DND-41 (cell line): ENCODE data around the gene GUCY1A1.

Experiments
- ATAC-seq: fragments of 200-7000 bp; cut with Tn5 transposase; 3 replicates; pipeline ENCODE4 v1.9.1; 2021; ENCODE audit warnings: low read depth; ENCODE audit not compliant: insufficient read depth
- DNase-seq: peaks from one replicate; pipeline ENCODE4 v3.0.0-alpha.2; 2020
- H2AFZ ChIP-seq: 2 replicates; pipeline ENCODE4 v1.6.0; 2012; ENCODE audit warnings: low read depth, low read length
- H3K27ac ChIP-seq: 2 replicates; pipeline ENCODE4 v1.5.1; 2012; ENCODE audit warnings: low read length, inconsistent platforms
- H3K27me3 ChIP-seq: fragments of 200-600 bp; sonication (generic); 2 replicates; pipeline ENCODE4 v1.6.0; 2012; ENCODE audit warnings: low read length, mild to moderate bottlenecking, inconsistent platforms; ENCODE audit not compliant: insufficient read depth, poor library complexity
- H3K36me3 ChIP-seq: 2 replicates; pipeline ENCODE4 v1.5.1; 2012; ENCODE audit warnings: low read length, inconsistent platforms; ENCODE audit not compliant: insufficient read depth
- H3K4me1 ChIP-seq: 2 replicates; pipeline ENCODE4 v1.5.1; 2012; ENCODE audit warnings: mild to moderate bottlenecking, low read length; ENCODE audit not compliant: insufficient read depth
- H3K4me2 ChIP-seq: 2 replicates; pipeline ENCODE4 v1.6.0; 2012; ENCODE audit warnings: mild to moderate bottlenecking, moderate library complexity, low read length, inconsistent platforms; ENCODE audit not compliant: insufficient read depth
- H3K4me3 ChIP-seq, 2 experiments: fragments of 200-600 bp in 1 of 2; shearing (Covaris generic) in 1 of 2; 2 replicates each; pipeline ENCODE4 v1.5.1; 2012 to 2016; ENCODE audit warnings: inconsistent platforms in 2 of 2, low read length in 2 of 2, mild to moderate bottlenecking in 2 of 2, low read depth in 1 of 2, moderate library complexity in 1 of 2
- H3K79me2 ChIP-seq: 2 replicates; pipeline ENCODE4 v1.6.0; 2012; ENCODE audit warnings: low read length, inconsistent platforms; ENCODE audit not compliant: insufficient read depth
- H3K9ac ChIP-seq: 2 replicates; pipeline ENCODE4 v1.6.0; 2012; ENCODE audit warnings: low read depth, mild to moderate bottlenecking, inconsistent platforms, low read length, moderate library complexity
- H3K9me3 ChIP-seq: 2 replicates; pipeline ENCODE4 v1.5.1; 2012; ENCODE audit warnings: low read length, moderate library complexity, mild to moderate bottlenecking, inconsistent platforms; ENCODE audit not compliant: insufficient read depth, severe bottlenecking
- H4K20me1 ChIP-seq: 2 replicates; pipeline ENCODE4 v1.6.0; 2012; ENCODE audit warnings: low read length; ENCODE audit not compliant: insufficient read depth
- EZH2 ChIP-seq: IDR thresholded peaks from 3 replicates; pipeline ENCODE4 v1.6.1; 2012; ENCODE audit warnings: borderline replicate concordance, low read depth, mild to moderate bottlenecking, moderate library complexity, low read length, inconsistent platforms; ENCODE audit not compliant: severe bottlenecking
- TF ChIP-seq, protein P1 (sequence below): IDR thresholded peaks from 2 replicates; pipeline ENCODE4 v1.5.1; 2012; ENCODE audit warnings: borderline replicate concordance, low read length, moderate library complexity, mild to moderate bottlenecking; ENCODE audit not compliant: poor library complexity, severe bottlenecking; ENCODE audit errors: extremely low read depth

GUCY1A1 gene

DNA sequence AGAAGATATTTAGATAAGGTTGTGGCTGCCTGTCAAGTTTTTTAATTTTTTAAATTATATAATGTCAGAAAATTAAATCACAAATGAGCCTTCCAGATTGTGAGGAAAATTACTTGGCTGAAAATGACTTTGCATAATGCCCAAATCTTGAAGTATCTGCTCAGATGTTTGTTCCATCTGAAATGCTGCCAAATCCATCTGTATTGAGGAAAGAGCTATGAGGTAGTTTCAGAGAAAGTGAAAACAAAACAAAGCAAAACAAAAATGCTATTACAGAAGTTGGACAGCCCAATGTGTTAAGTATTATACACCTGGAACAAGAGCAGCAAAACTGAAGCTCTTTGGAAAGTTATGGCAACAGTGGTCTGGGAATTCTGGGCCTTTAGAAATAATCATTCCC, 68.8 kb downstream of the GUCY1A1 start:
- no peak overlapping the region for H3K4me2 ChIP-seq
- H2AFZ ChIP-seq: no peak overlapping the region
- H3K27ac ChIP-seq: no peak overlapping the region
- ATAC-seq (no peak), DNase-seq (no peak)
- no peak overlapping the region for H3K9ac ChIP-seq
- H3K4me3 ChIP-seq: no peak overlapping the region
- no peaks in the 10 kb centered on the region for H3K36me3 ChIP-seq
- no peak for TF ChIP-seq EZH2
- TF ChIP-seq, protein P1, sequence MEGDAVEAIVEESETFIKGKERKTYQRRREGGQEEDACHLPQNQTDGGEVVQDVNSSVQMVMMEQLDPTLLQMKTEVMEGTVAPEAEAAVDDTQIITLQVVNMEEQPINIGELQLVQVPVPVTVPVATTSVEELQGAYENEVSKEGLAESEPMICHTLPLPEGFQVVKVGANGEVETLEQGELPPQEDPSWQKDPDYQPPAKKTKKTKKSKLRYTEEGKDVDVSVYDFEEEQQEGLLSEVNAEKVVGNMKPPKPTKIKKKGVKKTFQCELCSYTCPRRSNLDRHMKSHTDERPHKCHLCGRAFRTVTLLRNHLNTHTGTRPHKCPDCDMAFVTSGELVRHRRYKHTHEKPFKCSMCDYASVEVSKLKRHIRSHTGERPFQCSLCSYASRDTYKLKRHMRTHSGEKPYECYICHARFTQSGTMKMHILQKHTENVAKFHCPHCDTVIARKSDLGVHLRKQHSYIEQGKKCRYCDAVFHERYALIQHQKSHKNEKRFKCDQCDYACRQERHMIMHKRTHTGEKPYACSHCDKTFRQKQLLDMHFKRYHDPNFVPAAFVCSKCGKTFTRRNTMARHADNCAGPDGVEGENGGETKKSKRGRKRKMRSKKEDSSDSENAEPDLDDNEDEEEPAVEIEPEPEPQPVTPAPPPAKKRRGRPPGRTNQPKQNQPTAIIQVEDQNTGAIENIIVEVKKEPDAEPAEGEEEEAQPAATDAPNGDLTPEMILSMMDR: no peak
- no peaks in the 10 kb centered on the region for H3K9me3 ChIP-seq
- H3K79me2 ChIP-seq: no peaks in the 10 kb centered on the region
- H4K20me1 ChIP-seq: no peaks in the 10 kb centered on the region
- H3K27me3 ChIP-seq: no peaks in the 10 kb centered on the region
- no peaks in the 10 kb centered on the region for H3K4me1 ChIP-seq

DNA sequence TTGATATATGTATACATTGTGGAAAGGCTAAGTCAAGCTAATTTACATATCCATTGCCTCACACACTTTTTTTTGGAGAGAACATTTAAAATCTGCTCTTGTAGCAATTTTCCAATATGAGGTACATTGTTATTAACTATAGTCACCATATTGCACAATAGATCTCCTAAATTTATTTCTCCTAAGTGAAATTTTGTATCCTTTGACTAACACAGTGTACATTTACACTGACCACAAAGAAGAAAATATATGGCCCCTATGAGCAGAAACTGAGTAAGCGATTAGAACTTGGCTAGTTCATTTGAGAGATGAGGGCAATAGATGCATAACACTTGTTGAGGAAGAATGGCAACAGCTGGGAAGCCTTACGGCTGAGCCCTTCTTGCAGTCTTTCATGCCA, 71.9 kb downstream of the GUCY1A1 start:
- DNase-seq (no peak), ATAC-seq (no peak)
- Histone ChIP-seq H3K27me3 (no peaks in the 10 kb centered on the region), H3K9me3 (no peaks in the 10 kb centered on the region), H3K4me2 (no peak overlapping the region), H4K20me1 (no peaks in the 10 kb centered on the region), H3K9ac (no peak overlapping the region), H3K4me3 (no peak overlapping the region), H2AFZ (no peak overlapping the region), H3K27ac (no peak overlapping the region), H3K4me1 (no peaks in the 10 kb centered on the region), H3K36me3 (no peaks in the 10 kb centered on the region), H3K79me2 (no peaks in the 10 kb centered on the region)
- TF ChIP-seq, protein P1: no peak
- no peak for TF ChIP-seq EZH2

DNA sequence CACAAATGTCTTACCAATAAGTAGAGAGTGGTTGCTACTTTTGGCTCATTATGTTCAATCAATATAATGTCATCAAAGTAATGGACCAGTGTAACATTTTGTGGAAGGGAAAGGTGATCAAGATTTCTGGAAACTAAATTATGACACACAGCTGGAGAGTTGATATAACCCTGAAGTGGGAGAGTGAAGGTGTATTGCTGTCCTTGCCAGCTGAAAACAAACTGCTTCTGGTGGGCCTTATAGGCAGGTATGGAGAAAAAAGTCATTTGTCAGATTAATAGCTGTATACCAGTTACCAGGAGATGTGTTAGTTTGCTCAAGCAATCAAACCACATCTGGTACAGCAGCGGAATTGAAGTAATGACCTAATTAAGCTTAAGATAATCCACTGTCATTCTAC, 74.9 kb downstream of the GUCY1A1 start:
- H3K36me3 ChIP-seq: no peaks in the 10 kb centered on the region
- H3K9me3 ChIP-seq: no peaks in the 10 kb centered on the region
- ATAC-seq (no peak), DNase-seq (no peak)
- H3K4me1 ChIP-seq: no peaks in the 10 kb centered on the region
- H3K4me2 ChIP-seq: no peak overlapping the region
- no peak overlapping the region for H3K4me3 ChIP-seq
- H3K9ac ChIP-seq: no peak overlapping the region
- no peaks in the 10 kb centered on the region for H4K20me1 ChIP-seq
- TF ChIP-seq, protein P1: no peak
- TF ChIP-seq EZH2: no peak
- H2AFZ ChIP-seq: no peak overlapping the region
- no peaks in the 10 kb centered on the region for H3K27me3 ChIP-seq
- H3K27ac ChIP-seq: no peak overlapping the region
- H3K79me2 ChIP-seq: no peaks in the 10 kb centered on the region

DNA sequence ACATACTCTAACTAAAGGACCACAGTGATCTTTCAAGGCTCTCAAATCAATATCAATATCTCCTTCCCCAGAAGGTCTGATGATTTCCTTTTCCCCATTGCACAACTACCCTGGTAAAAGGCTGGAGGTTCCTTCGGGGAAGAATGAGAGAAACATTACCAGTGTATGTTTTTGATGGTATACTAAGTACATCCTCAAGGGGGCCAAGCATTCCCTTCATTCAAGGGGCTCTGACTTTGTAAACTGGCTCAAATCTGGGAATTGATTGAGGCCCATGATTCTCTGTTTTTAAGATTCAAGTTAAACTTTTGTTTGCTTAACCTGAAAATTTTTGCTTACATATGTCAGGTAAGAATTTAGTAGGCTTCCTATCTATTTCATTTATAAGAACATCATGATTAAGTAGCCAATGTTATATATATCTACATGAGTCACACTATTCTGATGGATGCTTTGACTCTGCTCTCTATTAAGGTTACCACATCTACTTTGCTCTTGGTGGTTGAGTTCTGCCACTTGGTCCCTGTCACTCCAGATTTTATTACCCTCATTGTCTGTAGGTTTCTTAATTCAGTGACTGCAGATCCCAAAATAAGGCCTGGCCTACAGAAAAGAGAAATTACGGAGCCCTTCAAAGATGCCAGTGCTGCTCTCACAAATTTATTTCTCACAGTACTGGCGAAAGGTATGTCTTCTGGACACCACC, 75.8 kb downstream of the GUCY1A1 start:
- no peak overlapping the region for H3K4me3 ChIP-seq
- DNase-seq: no peak
- H3K27me3 ChIP-seq: no peaks in the 10 kb centered on the region
- no peak overlapping the region for H3K27ac ChIP-seq
- no peak for ATAC-seq
- H3K4me1 ChIP-seq: no peaks in the 10 kb centered on the region
- no peak overlapping the region for H2AFZ ChIP-seq
- no peak overlapping the region for H3K4me2 ChIP-seq
- no peaks in the 10 kb centered on the region for H4K20me1 ChIP-seq
- TF ChIP-seq EZH2: no peak
- H3K9me3 ChIP-seq: no peaks in the 10 kb centered on the region
- H3K79me2 ChIP-seq: no peaks in the 10 kb centered on the region
- H3K36me3 ChIP-seq: no peaks in the 10 kb centered on the region
- no peak overlapping the region for H3K9ac ChIP-seq
